SK-N-SH treated with all-trans-retinoic acid at 6 μM for 48 hours (cell line): ENCODE results near the gene LRCH4.

Source experiments
- CSDC2 ChIP-seq: fragments of 250-450 bp; sonication (Bioruptor Pico); IDR thresholded peaks from 2 replicates; pipeline ENCODE4 v1.5.0; 2020; ENCODE audit warnings: mild to moderate bottlenecking, moderate library complexity
- CSRNP3 ChIP-seq: fragments of 250-450 bp; sonication (Bioruptor Pico); IDR thresholded peaks from 2 replicates; pipeline ENCODE4 v1.5.1; 2021; ENCODE audit warnings: mild to moderate bottlenecking, moderate library complexity
- GLIS3 ChIP-seq: fragments of 250-450 bp; sonication (Bioruptor Pico); IDR thresholded peaks from 2 replicates; pipeline ENCODE4 v1.5.0; 2020; ENCODE audit warnings: mild to moderate bottlenecking, moderate library complexity
- ISL1 ChIP-seq: fragments of 250-450 bp; sonication (Bioruptor Pico); IDR thresholded peaks from 2 replicates; pipeline ENCODE4 v2.1.2; 2022; ENCODE audit warnings: mild to moderate bottlenecking, moderate library complexity
- POU6F1 ChIP-seq: fragments of 250-450 bp; sonication (Bioruptor Pico); IDR thresholded peaks from 2 replicates; pipeline ENCODE4 v1.8.0; 2021; ENCODE audit warnings: low read depth, mild to moderate bottlenecking, moderate library complexity, borderline replicate concordance
- PPARA ChIP-seq: fragments of 250-450 bp; sonication (Bioruptor Pico); IDR thresholded peaks from 2 replicates; pipeline ENCODE4 v1.5.0; 2020; ENCODE audit warnings: mild to moderate bottlenecking, borderline replicate concordance
- RARB ChIP-seq: fragments of 250-450 bp; sonication (Bioruptor Pico); IDR thresholded peaks from 2 replicates; pipeline ENCODE4 v1.8.0; 2021; ENCODE audit warnings: mild to moderate bottlenecking, moderate library complexity
- SNAI2 ChIP-seq: fragments of 250-450 bp; sonication (Bioruptor Pico); IDR thresholded peaks from 2 replicates; pipeline ENCODE4 v1.5.0; 2020; ENCODE audit warnings: mild to moderate bottlenecking, moderate library complexity
- TCF4 ChIP-seq: fragments of 250-450 bp; sonication (Bioruptor Pico); IDR thresholded peaks from 2 replicates; pipeline ENCODE4 v1.8.0; 2021; ENCODE audit warnings: mild to moderate bottlenecking, moderate library complexity, borderline replicate concordance
- ZC3H10 ChIP-seq: fragments of 250-450 bp; sonication (Bioruptor Pico); IDR thresholded peaks from 2 replicates; pipeline ENCODE4 v1.5.1; 2021; ENCODE audit warnings: mild to moderate bottlenecking, moderate library complexity
- ZFP30 ChIP-seq: fragments of 450-650 bp; formaldehyde crosslinking; IDR thresholded peaks from 2 replicates; pipeline ENCODE4 v1.5.0; 2022; ENCODE audit warnings: mild to moderate bottlenecking, moderate library complexity
- ZNF8 ChIP-seq: fragments of 450-650 bp; formaldehyde crosslinking; IDR thresholded peaks from 2 replicates; pipeline ENCODE4 v1.5.0; 2020; ENCODE audit warnings: mild to moderate bottlenecking, moderate library complexity
- TF ChIP-seq, protein P1 (sequence below): fragments of 250-450 bp; sonication (Bioruptor Pico); IDR thresholded peaks from 2 replicates; pipeline ENCODE4 v1.8.0; 2020; ENCODE audit warnings: mild to moderate bottlenecking, moderate library complexity, borderline replicate concordance

DNA sequence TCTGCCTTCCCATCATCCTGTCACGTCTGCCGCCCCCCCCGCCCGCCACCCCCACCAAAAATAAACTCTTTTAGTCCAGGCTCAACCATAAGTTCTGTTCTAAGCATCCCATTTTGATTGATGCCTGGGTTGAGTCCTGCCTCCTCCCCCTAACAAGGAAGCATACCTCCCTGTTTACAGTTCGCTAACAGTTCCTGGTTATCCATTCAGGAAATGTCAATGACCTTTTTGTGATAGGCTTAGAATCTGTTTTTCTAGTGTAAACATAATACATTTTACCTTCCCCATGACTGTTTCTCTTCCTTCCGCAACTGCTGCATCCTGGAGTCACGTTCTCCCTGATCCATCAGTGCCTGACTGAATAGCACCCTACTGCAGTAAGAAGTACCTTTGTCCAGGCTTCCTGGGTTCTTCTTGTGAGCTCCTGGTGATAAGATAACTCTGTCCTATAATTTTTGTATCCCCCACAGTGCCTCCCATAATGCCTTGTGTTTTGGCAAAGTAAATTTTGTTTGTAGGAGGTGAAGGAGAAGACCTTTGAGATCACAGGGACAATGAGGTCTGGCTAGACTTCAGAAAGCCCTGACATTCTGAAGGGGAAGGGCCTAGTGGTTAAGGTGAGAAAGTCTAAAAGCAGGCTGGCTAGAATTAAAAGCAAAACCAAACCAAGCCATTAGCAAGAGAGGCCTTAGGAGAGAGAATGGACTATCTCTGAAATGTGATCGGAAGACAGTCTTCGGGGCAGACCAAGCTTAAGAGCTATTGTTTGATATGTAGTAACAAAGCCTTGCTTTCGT is 39.6 kb downstream of the LRCH4 start:
- TF ChIP-seq ZFP30 (CRISPR knock-in tag) (no peak), TCF4 (no peak), ZC3H10 (CRISPR knock-in tag) (no peak), ZNF8 (CRISPR knock-in tag) (no peak), GLIS3 (CRISPR knock-in tag) (no peak), PPARA (CRISPR knock-in tag) (no peak), CSDC2 (no peak), SNAI2 (CRISPR knock-in tag) (no peak), POU6F1 (no peak), CSRNP3 (no peak), RARB (CRISPR knock-in tag) (no peak), ISL1 (CRISPR knock-in tag) (no peak)
- TF ChIP-seq, protein P1, sequence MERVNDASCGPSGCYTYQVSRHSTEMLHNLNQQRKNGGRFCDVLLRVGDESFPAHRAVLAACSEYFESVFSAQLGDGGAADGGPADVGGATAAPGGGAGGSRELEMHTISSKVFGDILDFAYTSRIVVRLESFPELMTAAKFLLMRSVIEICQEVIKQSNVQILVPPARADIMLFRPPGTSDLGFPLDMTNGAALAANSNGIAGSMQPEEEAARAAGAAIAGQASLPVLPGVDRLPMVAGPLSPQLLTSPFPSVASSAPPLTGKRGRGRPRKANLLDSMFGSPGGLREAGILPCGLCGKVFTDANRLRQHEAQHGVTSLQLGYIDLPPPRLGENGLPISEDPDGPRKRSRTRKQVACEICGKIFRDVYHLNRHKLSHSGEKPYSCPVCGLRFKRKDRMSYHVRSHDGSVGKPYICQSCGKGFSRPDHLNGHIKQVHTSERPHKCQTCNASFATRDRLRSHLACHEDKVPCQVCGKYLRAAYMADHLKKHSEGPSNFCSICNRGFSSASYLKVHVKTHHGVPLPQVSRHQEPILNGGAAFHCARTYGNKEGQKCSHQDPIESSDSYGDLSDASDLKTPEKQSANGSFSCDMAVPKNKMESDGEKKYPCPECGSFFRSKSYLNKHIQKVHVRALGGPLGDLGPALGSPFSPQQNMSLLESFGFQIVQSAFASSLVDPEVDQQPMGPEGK = no peak
